ENCODE results near the gene ECHDC3.

DNA sequence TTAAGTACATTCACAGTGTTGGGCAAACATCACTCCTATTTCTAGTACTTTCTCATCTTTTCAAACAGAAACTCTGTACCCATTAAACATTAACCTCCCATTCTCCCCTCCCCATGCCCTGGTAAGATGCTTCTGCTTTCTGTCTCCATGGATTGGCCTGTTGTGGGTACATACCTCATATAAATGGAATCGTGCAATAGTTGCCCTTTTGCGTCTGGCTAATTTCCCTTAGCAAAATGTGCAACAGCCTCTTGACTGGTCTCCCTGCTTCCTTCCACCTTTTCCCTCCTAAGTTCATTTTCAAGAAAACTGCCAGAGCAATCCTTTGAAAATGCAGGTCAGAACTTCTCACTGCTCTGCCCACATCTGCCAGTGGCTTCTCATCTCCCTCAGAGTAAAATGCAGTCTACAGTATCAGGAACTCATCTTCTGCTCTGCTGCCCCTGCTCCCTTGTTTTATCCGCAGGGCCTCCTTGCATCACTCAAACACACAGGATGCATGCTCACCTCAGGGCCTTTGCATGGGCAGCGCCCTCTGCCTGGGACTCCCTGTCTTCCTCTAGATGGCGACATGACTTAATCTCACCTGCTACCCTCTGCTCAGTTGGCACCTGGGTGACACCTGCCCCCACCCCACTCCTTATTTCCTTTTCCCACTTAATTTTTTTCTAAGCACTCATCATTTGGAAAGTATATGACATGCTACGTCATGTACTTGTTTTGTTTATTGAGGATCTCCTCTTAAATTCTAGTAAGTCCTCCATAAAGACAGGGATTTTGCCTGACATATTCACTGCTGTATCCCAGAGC, 44.3 kb upstream of the ECHDC3 start:
- TF ChIP-seq, protein P1, sequence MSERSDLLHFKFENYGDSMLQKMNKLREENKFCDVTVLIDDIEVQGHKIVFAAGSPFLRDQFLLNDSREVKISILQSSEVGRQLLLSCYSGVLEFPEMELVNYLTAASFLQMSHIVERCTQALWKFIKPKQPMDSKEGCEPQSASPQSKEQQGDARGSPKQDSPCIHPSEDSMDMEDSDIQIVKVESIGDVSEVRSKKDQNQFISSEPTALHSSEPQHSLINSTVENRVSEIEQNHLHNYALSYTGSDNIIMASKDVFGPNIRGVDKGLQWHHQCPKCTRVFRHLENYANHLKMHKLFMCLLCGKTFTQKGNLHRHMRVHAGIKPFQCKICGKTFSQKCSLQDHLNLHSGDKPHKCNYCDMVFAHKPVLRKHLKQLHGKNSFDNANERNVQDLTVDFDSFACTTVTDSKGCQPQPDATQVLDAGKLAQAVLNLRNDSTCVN (tag by site-specific recombination; optimal IDR thresholded peaks at IDR 0.05): no peak
- TF ChIP-seq, protein P2, sequence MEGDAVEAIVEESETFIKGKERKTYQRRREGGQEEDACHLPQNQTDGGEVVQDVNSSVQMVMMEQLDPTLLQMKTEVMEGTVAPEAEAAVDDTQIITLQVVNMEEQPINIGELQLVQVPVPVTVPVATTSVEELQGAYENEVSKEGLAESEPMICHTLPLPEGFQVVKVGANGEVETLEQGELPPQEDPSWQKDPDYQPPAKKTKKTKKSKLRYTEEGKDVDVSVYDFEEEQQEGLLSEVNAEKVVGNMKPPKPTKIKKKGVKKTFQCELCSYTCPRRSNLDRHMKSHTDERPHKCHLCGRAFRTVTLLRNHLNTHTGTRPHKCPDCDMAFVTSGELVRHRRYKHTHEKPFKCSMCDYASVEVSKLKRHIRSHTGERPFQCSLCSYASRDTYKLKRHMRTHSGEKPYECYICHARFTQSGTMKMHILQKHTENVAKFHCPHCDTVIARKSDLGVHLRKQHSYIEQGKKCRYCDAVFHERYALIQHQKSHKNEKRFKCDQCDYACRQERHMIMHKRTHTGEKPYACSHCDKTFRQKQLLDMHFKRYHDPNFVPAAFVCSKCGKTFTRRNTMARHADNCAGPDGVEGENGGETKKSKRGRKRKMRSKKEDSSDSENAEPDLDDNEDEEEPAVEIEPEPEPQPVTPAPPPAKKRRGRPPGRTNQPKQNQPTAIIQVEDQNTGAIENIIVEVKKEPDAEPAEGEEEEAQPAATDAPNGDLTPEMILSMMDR (tag by site-specific recombination; IDR thresholded peaks at IDR 0.05): peak; percentile 34; the same call in 1 of the 2 replicates
- TF ChIP-seq GLIS2 (tag by site-specific recombination; IDR thresholded peaks at IDR 0.05): no peak
- TF ChIP-seq WT1 (tag by site-specific recombination; IDR thresholded peaks at IDR 0.05): no peak
- no peak for TF ChIP-seq ZEB2 (tag by site-specific recombination; IDR thresholded peaks at IDR 0.05)
- TF ChIP-seq HOXD13 (CRISPR knock-in tag; IDR thresholded peaks at IDR 0.05; ENCODE audit: borderline replicate concordance): no peak
- no peak for TF ChIP-seq YY1 (tag by site-specific recombination; IDR thresholded peaks at IDR 0.05)

Data from HEK293 (cell line).